Ecto neural progenitor cell (in vitro differentiated cells): ENCODE results near the gene HDLBP.
"Not testable (repeated sequence)": the region's sequence is repeated elsewhere in the genome, so short reads cannot be mapped to it uniquely, and the experiment has no call there.

Experiments used
- DNase-seq: peaks from one replicate; pipeline ENCODE4 v3.0.0-alpha.2; 2018; ENCODE audit warnings: low spot score

HDLBP gene

GRCh38 chr2:241207641-241208040 is 107.8 kb downstream of the HDLBP start:
- DNase-seq: no peak

GRCh38 chr2:241207151-241207550 is 108.3 kb downstream of the HDLBP start:
- DNase-seq: no peak

GRCh38 chr2:241205086-241205485 is 110.4 kb downstream of the HDLBP start:
- no peak for DNase-seq

- no peak for DNase-seq
Observed at GRCh38 chr2:241204490-241204889, 111.0 kb downstream of the HDLBP start.

- DNase-seq: no peak
Observed at GRCh38 chr2:241204010-241204384, 111.5 kb downstream of the HDLBP start.

GRCh38 chr2:241203218-241204009 is 112.1 kb downstream of the HDLBP start:
- DNase-seq: no peak

GRCh38 chr2:241202681-241203080 is 112.8 kb downstream of the HDLBP start:
- DNase-seq: no peak

- DNase-seq: no peak
Observed at GRCh38 chr2:241202268-241202585, 113.2 kb downstream of the HDLBP start.

- no peak for DNase-seq
Observed at GRCh38 chr2:241201445-241202267, 113.8 kb downstream of the HDLBP start.

- DNase-seq: no peak
Observed at GRCh38 chr2:241200822-241201395, 114.6 kb downstream of the HDLBP start.

GRCh38 chr2:241199897-241200821 is 115.3 kb downstream of the HDLBP start:
- no peak for DNase-seq

GRCh38 chr2:241199286-241199685 is 116.2 kb downstream of the HDLBP start:
- no peak for DNase-seq

GRCh38 chr2:241198381-241199279 is 116.8 kb downstream of the HDLBP start:
- no peak for DNase-seq

- no peak for DNase-seq
Observed at GRCh38 chr2:241197947-241198346, 117.5 kb downstream of the HDLBP start.

- not testable (repeated sequence) for DNase-seq
Observed at GRCh38 chr2:241197246-241197645, 118.2 kb downstream of the HDLBP start.

GRCh38 chr2:241195506-241196130 is 119.9 kb downstream of the HDLBP start:
- no peak for DNase-seq

- no peak for DNase-seq
Observed at GRCh38 chr2:241194811-241195210, 120.7 kb downstream of the HDLBP start.

GRCh38 chr2:241193271-241193670 is 122.2 kb downstream of the HDLBP start:
- no peak for DNase-seq

GRCh38 chr2:241191081-241191480 is 124.4 kb downstream of the HDLBP start:
- DNase-seq: no peak

GRCh38 chr2:241190291-241190981 is 125.0 kb downstream of the HDLBP start:
- DNase-seq: no peak
